Aortic smooth muscle cell (primary cell): Measurements from ENCODE around the gene GRPR. TPM values are rescaled to one million over a fixed set of nuclear protein-coding genes. Genes with fewer than 3 reads are reported as not detected.

Experiments used
- total RNA-seq: library from RNA; depleted of rRNA; stranded (reverse); fragments of >200 nt; gene quantifications from 2 replicates; pipeline ENCODE4 v1.2.3, GENCODE V29; 2014

GRPR gene
- total RNA-seq = 0.13 TPM in 1 of 2 replicates, not detected in the other

GRCh38 chrX:16123222-16123786 is at the start of gene GRPR:
GRPR (plus strand) TSS chrX:16123565; CDS start chrX:16123954, 389 bp downstream.

GRCh38 chrX:16167181-16167580 is 43.8 kb downstream of the GRPR start, which contains the start of gene MAGEB17:
MAGEB17 (plus strand) TSS chrX:16167481; CDS start chrX:16170383, 2,902 bp downstream.

Other genes starting within 250 kb of the GRPR start
- gene MAGEB17, start 43.9 kb downstream of the GRPR start, total RNA-seq = not detected in 2 replicates